ENCODE results near the gene F10.

The F10 gene

DNA sequence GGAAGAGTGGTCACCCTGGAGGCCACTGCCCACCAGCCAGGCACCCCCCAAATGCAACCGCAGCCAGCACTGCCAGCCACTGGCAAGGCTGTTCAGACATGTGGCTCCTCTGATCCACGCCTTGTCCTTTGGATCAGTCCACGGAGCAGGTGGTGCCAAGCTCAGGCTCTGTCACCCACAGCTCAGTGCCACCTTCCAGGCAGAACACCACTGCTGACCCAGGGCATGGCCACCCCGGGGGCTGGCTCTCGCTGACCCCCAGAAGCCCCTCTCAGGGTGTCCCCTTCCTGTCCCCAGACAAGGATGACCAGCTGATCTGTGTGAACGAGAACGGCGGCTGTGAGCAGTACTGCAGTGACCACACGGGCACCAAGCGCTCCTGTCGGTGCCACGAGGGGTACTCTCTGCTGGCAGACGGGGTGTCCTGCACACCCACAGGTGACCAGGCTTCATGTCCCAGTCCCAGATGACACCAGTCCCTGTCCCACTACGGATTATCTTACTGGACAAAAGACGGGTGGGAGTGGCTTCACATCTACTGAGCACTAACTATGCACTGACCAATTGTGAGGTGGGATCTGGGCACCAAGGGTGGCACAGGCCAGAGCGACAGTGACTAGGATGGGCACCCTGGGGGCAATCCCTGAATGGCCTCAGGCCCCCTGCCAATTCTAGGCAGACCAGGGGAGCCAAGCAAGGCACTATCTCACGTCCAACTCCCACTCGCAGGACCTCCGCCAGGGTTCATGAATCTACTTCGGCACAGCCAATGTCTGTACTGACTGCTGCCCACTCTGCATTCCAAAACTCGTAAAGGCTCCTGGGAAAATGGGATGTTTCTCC, 7.0 kb upstream of the F10 start:
- Histone ChIP-seq H3K9me2 (replicated peaks; ENCODE audit: low read depth, low read length) (no peaks in the 10 kb centered on the region), H3K4me3 (ENCODE audit: low read length, poor library complexity, severe bottlenecking) (no peak overlapping the region), H3K36me3 (ENCODE audit: insufficient read depth, low read length) (no peaks in the 10 kb centered on the region), H3K27me3 (ENCODE audit: insufficient read depth, low read length, poor library complexity, severe bottlenecking) (no peaks in the 10 kb centered on the region), H3K4me1 (ENCODE audit: insufficient read depth, low read length, poor library complexity, severe bottlenecking) (peaks cover 4% of the 10 kb centered on the region), H3K9ac (ENCODE audit: low read depth, low read length, poor library complexity, severe bottlenecking) (no peak overlapping the region), H3F3A (ENCODE audit: low read depth) (no peaks in the 10 kb centered on the region), H4K20me1 (ENCODE audit: insufficient read depth, low read length, poor library complexity, severe bottlenecking) (no peaks in the 10 kb centered on the region), H3K79me2 (ENCODE audit: insufficient read depth, low read length) (no peaks in the 10 kb centered on the region), H2AFZ (ENCODE audit: low read length) (no peak overlapping the region), H3K9me3 (ENCODE audit: insufficient read depth, low read depth, low read length) (no peaks in the 10 kb centered on the region), H3K4me2 (ENCODE audit: low read depth, low read length, poor library complexity, severe bottlenecking) (no peak overlapping the region)
- TF ChIP-seq EZH2phosphoT487 (IDR thresholded peaks at IDR 0.05; ENCODE audit: borderline replicate concordance) = no peak
- TF ChIP-seq, protein P1, sequence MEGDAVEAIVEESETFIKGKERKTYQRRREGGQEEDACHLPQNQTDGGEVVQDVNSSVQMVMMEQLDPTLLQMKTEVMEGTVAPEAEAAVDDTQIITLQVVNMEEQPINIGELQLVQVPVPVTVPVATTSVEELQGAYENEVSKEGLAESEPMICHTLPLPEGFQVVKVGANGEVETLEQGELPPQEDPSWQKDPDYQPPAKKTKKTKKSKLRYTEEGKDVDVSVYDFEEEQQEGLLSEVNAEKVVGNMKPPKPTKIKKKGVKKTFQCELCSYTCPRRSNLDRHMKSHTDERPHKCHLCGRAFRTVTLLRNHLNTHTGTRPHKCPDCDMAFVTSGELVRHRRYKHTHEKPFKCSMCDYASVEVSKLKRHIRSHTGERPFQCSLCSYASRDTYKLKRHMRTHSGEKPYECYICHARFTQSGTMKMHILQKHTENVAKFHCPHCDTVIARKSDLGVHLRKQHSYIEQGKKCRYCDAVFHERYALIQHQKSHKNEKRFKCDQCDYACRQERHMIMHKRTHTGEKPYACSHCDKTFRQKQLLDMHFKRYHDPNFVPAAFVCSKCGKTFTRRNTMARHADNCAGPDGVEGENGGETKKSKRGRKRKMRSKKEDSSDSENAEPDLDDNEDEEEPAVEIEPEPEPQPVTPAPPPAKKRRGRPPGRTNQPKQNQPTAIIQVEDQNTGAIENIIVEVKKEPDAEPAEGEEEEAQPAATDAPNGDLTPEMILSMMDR (conservative IDR thresholded peaks at IDR 0.05; ENCODE audit: low read length) = no peak

GRCh38 chr13:113116206-113116800, 6.3 kb upstream of the F10 start:
- Histone ChIP-seq H3K79me2 (ENCODE audit: insufficient read depth, low read length) (no peaks in the 10 kb centered on the region), H3K9me2 (replicated peaks; ENCODE audit: low read depth, low read length) (no peaks in the 10 kb centered on the region), H3K4me2 (ENCODE audit: low read depth, low read length, poor library complexity, severe bottlenecking) (no peak overlapping the region), H3K4me3 (ENCODE audit: low read length, poor library complexity, severe bottlenecking) (no peak overlapping the region), H3K27me3 (ENCODE audit: insufficient read depth, low read length, poor library complexity, severe bottlenecking) (no peaks in the 10 kb centered on the region), H3K36me3 (ENCODE audit: insufficient read depth, low read length) (no peaks in the 10 kb centered on the region), H2AFZ (ENCODE audit: low read length) (no peak overlapping the region), H3K9ac (ENCODE audit: low read depth, low read length, poor library complexity, severe bottlenecking) (no peak overlapping the region), H3K9me3 (ENCODE audit: insufficient read depth, low read depth, low read length) (no peaks in the 10 kb centered on the region), H3K4me1 (ENCODE audit: insufficient read depth, low read length, poor library complexity, severe bottlenecking) (peaks cover 4% of the 10 kb centered on the region), H3F3A (ENCODE audit: low read depth) (no peaks in the 10 kb centered on the region), H4K20me1 (ENCODE audit: insufficient read depth, low read length, poor library complexity, severe bottlenecking) (no peaks in the 10 kb centered on the region)
- TF ChIP-seq, protein P1 (conservative IDR thresholded peaks at IDR 0.05; ENCODE audit: low read length) = no peak
- no peak for TF ChIP-seq EZH2phosphoT487 (IDR thresholded peaks at IDR 0.05; ENCODE audit: borderline replicate concordance)

DNA sequence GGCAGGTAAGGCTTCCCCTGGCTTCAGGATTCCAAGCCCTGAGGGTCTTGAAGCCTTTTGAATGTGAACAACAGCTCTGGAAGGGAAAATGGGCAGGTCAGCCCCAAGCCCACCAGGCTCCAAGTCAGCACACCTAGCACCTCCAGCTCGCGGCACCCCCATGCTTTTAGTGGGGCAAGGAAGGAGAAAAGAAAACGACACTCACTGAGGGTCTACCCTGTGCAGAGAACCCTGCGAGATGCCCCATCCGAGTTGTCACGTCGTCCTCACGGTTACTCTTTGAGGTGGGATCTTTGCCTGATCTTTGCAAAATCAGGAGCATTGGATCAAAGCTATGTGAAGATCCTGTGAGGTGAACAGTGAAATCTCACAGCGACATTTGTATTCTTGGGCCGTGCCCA, 5.7 kb upstream of the F10 start:
- Histone ChIP-seq H3K9ac (ENCODE audit: low read depth, low read length, poor library complexity, severe bottlenecking) (no peak overlapping the region), H3K36me3 (ENCODE audit: insufficient read depth, low read length) (no peaks in the 10 kb centered on the region), H2AFZ (ENCODE audit: low read length) (no peak overlapping the region), H4K20me1 (ENCODE audit: insufficient read depth, low read length, poor library complexity, severe bottlenecking) (no peaks in the 10 kb centered on the region), H3K4me2 (ENCODE audit: low read depth, low read length, poor library complexity, severe bottlenecking) (no peak overlapping the region), H3F3A (ENCODE audit: low read depth) (no peaks in the 10 kb centered on the region), H3K4me1 (ENCODE audit: insufficient read depth, low read length, poor library complexity, severe bottlenecking) (peaks cover 4% of the 10 kb centered on the region), H3K9me3 (ENCODE audit: insufficient read depth, low read depth, low read length) (no peaks in the 10 kb centered on the region), H3K9me2 (replicated peaks; ENCODE audit: low read depth, low read length) (no peaks in the 10 kb centered on the region), H3K4me3 (ENCODE audit: low read length, poor library complexity, severe bottlenecking) (no peak overlapping the region), H3K27me3 (ENCODE audit: insufficient read depth, low read length, poor library complexity, severe bottlenecking) (no peaks in the 10 kb centered on the region), H3K79me2 (ENCODE audit: insufficient read depth, low read length) (no peaks in the 10 kb centered on the region)
- no peak for TF ChIP-seq EZH2phosphoT487 (IDR thresholded peaks at IDR 0.05; ENCODE audit: borderline replicate concordance)
- TF ChIP-seq, protein P1 (conservative IDR thresholded peaks at IDR 0.05; ENCODE audit: low read length) = no peak
